Hematopoietic multipotent progenitor cell (in vitro differentiated cells): ENCODE results near the gene VGLL1. TPM values are rescaled to one million over a fixed set of nuclear protein-coding genes. Genes with fewer than 3 reads are reported as not detected.

ENCODE experiments used
- DNase-seq, 3 donors: peaks; one replicate each; pipeline ENCODE4 v3.0.0-alpha.2; 2011 to 2015; ENCODE audit warnings: low read depth in 2 of 3, low spot score in 2 of 3
- total RNA-seq: library from RNA; depleted of rRNA; stranded (reverse); fragments of >200 nt; gene quantifications from one replicate; pipeline ENCODE4 v1.2.3, GENCODE V29; 2012

Gene VGLL1
- total RNA-seq, 1 donor: not detected

GRCh38 chrX:136549226-136549625 is 17.2 kb downstream of the VGLL1 start:
- no peak for DNase-seq

- DNase-seq: no peak
Measured at GRCh38 chrX:136551410-136551809, 19.4 kb downstream of the VGLL1 start.

GRCh38 chrX:136555694-136556093 is 23.7 kb downstream of the VGLL1 start:
- DNase-seq: no peak

- DNase-seq: no peak
Measured at GRCh38 chrX:136572030-136572429, 40.0 kb downstream of the VGLL1 start.

GRCh38 chrX:136574548-136574947 is 42.5 kb downstream of the VGLL1 start:
- DNase-seq: no peak

GRCh38 chrX:136577552-136577951 is 45.5 kb downstream of the VGLL1 start:
- DNase-seq: peak in 2 of 3 donors; percentile 36 to 60

- no peak for DNase-seq
Measured at GRCh38 chrX:136580316-136580715, 48.3 kb downstream of the VGLL1 start.

GRCh38 chrX:136582624-136583023 is 50.6 kb downstream of the VGLL1 start:
- DNase-seq: no peak

- no peak for DNase-seq
Measured at GRCh38 chrX:136584545-136584944, 52.5 kb downstream of the VGLL1 start.

- DNase-seq: no peak
Measured at GRCh38 chrX:136585262-136585661, 53.2 kb downstream of the VGLL1 start.

GRCh38 chrX:136585960-136586359 is 53.9 kb downstream of the VGLL1 start:
- DNase-seq: no peak

- DNase-seq: peak in 2 of 3 donors; percentile 8 to 56
Measured at GRCh38 chrX:136586386-136586785, 54.4 kb downstream of the VGLL1 start.

- DNase-seq: no peak
Measured at GRCh38 chrX:136587532-136587931, 55.5 kb downstream of the VGLL1 start.

GRCh38 chrX:136588036-136588435 is 56.0 kb downstream of the VGLL1 start:
- DNase-seq: no peak

GRCh38 chrX:136589966-136590365 is 58.0 kb downstream of the VGLL1 start:
- DNase-seq: no peak

GRCh38 chrX:136597356-136597755 is 65.3 kb downstream of the VGLL1 start:
- DNase-seq: no peak

- no peak for DNase-seq
Measured at GRCh38 chrX:136597954-136598353, 65.9 kb downstream of the VGLL1 start.

GRCh38 chrX:136598631-136599030 is 66.6 kb downstream of the VGLL1 start:
- DNase-seq: no peak

GRCh38 chrX:136600059-136600458 is 68.0 kb downstream of the VGLL1 start:
- DNase-seq: no peak
